HepG2 (cell line): ENCODE data around the gene EMC9. TPM values are rescaled to one million over a fixed set of nuclear protein-coding genes. Genes with fewer than 3 reads are reported as not detected.

ENCODE experiments used
- ATAC-seq: fragments of 200-7000 bp; cut with Tn5 transposase; 3 replicates; pipeline ENCODE4 v1.9.1; 2020; ENCODE audit warnings: mild to moderate bottlenecking, moderate library complexity
- Bru-seq: library from RNA; stranded (reverse); fragments of 400-500 nt; gene quantifications from one replicate; lab custom pipeline; 2021; lab: Mats Ljungman, UMichigan
- BruChase-seq, 2 experiments: library from RNA; stranded (reverse); fragments of 400-500 nt; gene quantifications; one replicate each; lab custom pipeline; 2021; lab: Mats Ljungman, UMichigan
- BruUV-seq: library from RNA; stranded (reverse); fragments of 400-500 nt; replicated peaks from 2 replicates; lab custom pipeline; 2021; lab: Mats Ljungman, UMichigan
- CTCF ChIA-PET: fragments of 300-600 bp; formaldehyde crosslinking; extraction: SDS; loops from one replicate; lab custom pipeline; 2021; ENCODE audit warnings: low total read pairs, inconsistent platforms, low intra/inter-chr PET ratio; lab: Yijun Ruan, JAX
- POLR2A ChIA-PET: fragments of 350-600 bp; sonication (Branson Sonifier 250); formaldehyde crosslinking; loops from one replicate; lab custom pipeline; 2020; ENCODE audit warnings: antibody characterized with exemption, inconsistent platforms; lab: Yijun Ruan, JAX
- DNase-seq: peaks from one replicate; pipeline ENCODE4 v3.0.0-alpha.2; 2015; ENCODE audit warnings: low spot score
- FAIRE-seq: peaks from 3 replicates; lab custom pipeline; 2011; peaks lifted over from hg19 to GRCh38; lab: Jason Lieb, UNC
- H2AFZ ChIP-seq: one replicate; pipeline ENCODE4 v1.6.1; 2011; ENCODE audit warnings: low read length, inconsistent platforms
- H3K27ac ChIP-seq: fragments of 300-600 bp; 3 replicates; pipeline ENCODE4 v1.8.0; 2011; ENCODE audit warnings: mixed run types, mild to moderate bottlenecking, mixed read lengths, low read length, inconsistent platforms; ENCODE audit not compliant: insufficient read depth; ENCODE audit errors: extremely low read length
- H3K27me3 ChIP-seq, 2 experiments: fragments of 200-600 bp in 1 of 2; 2 replicates in 1 of 2; 3 replicates in 1 of 2; pipeline versions ENCODE4 v1.6.0 to v1.8.0; 2011; ENCODE audit warnings: low read length in 2 of 2, mild to moderate bottlenecking in 2 of 2, moderate library complexity in 2 of 2, inconsistent platforms in 1 of 2; ENCODE audit not compliant: insufficient read depth in 2 of 2, control insufficient read depth in 1 of 2
- H3K36me3 ChIP-seq, 2 experiments: fragments of 200-600 bp in 1 of 2; replicated peaks in 1 of 2; 2 replicates in 1 of 2; 3 replicates in 1 of 2; pipeline versions ENCODE4 v1.5.1 to v1.8.0; 2011; ENCODE audit warnings: low read length in 2 of 2, inconsistent platforms in 1 of 2; ENCODE audit not compliant: insufficient read depth in 2 of 2, control insufficient read depth in 1 of 2
- H3K4me1 ChIP-seq: 2 replicates; pipeline ENCODE4 v1.5.1; 2012; ENCODE audit warnings: low read length, inconsistent platforms; ENCODE audit not compliant: insufficient read depth
- H3K4me2 ChIP-seq: 2 replicates; pipeline ENCODE4 v1.6.0; 2011; ENCODE audit warnings: low read depth, low read length, inconsistent platforms
- H3K4me3 ChIP-seq, 3 experiments: fragments of 200-600 bp in 1 of 3; sonication (generic), shearing (Covaris generic) in 1 of 3; replicated peaks in 1 of 3; 2 replicates each; pipeline ENCODE4 v1.5.1; 2011 to 2016; ENCODE audit warnings: low read length in 3 of 3, inconsistent platforms in 2 of 3, low read depth in 2 of 3, mild to moderate bottlenecking in 2 of 3, control low read depth in 1 of 3, mixed read lengths in 1 of 3; ENCODE audit not compliant: insufficient read depth in 1 of 3
- H3K79me2 ChIP-seq: one replicate; pipeline ENCODE4 v1.6.1; 2011; ENCODE audit warnings: low read length, inconsistent platforms; ENCODE audit not compliant: insufficient read depth
- H3K9ac ChIP-seq: 2 replicates; pipeline ENCODE4 v1.6.0; 2011; ENCODE audit warnings: mild to moderate bottlenecking, low read depth, low read length, inconsistent platforms; ENCODE audit not compliant: insufficient read depth
- H3K9me3 ChIP-seq: 2 replicates; pipeline ENCODE4 v1.5.1; 2012; ENCODE audit warnings: mild to moderate bottlenecking, low read length
- H4K20me1 ChIP-seq: 2 replicates; pipeline ENCODE4 v1.6.0; 2011; ENCODE audit warnings: inconsistent platforms, mild to moderate bottlenecking, low read length, moderate library complexity; ENCODE audit not compliant: insufficient read depth
- AGO1 ChIP-seq: fragments of 200-400 bp; formaldehyde crosslinking; IDR thresholded peaks from 2 replicates; pipeline ENCODE4 v1.6.1; 2017; ENCODE audit warnings: mild to moderate bottlenecking, low read depth, low read length, moderate library complexity; ENCODE audit not compliant: poor library complexity, severe bottlenecking
- BCLAF1 ChIP-seq: fragments of 450-650 bp; IDR thresholded peaks from 2 replicates; pipeline ENCODE4 v1.6.1; 2017; ENCODE audit warnings: mild to moderate bottlenecking
- BHLHE40 ChIP-seq: IDR thresholded peaks from 2 replicates; pipeline ENCODE4 v1.6.1; 2011; ENCODE audit warnings: low read length, improper control_type of control experiment
- FOXJ3 ChIP-seq: sonication (generic); formaldehyde crosslinking; IDR thresholded peaks from 2 replicates; pipeline ENCODE4 v1.4.0; 2020; ENCODE audit warnings: missing genetic modification reagents, mild to moderate bottlenecking, borderline replicate concordance
- FOXM1 ChIP-seq: sonication (generic); formaldehyde crosslinking; IDR thresholded peaks from 2 replicates; pipeline ENCODE4 v1.5.0; 2020; ENCODE audit warnings: missing genetic modification reagents
- MTERF4 ChIP-seq: sonication (generic); formaldehyde crosslinking; IDR thresholded peaks from 2 replicates; pipeline ENCODE4 v1.8.0; 2023; ENCODE audit warnings: mild to moderate bottlenecking, missing genetic modification reagents
- POLR2AphosphoS2 ChIP-seq: IDR thresholded peaks from 2 replicates; pipeline ENCODE4 v1.6.1; 2011; ENCODE audit warnings: low read depth, low read length, improper control_type of control experiment
- PPARG ChIP-seq: conservative IDR thresholded peaks from 2 replicates; pipeline ENCODE4 v1.6.1; 2016; ENCODE audit warnings: missing biosample characterization, missing genetic modification reagents
- ZNF335 ChIP-seq: sonication (generic); formaldehyde crosslinking; IDR thresholded peaks from 2 replicates; pipeline ENCODE4 v1.4.0; 2020; ENCODE audit warnings: missing genetic modification reagents
- ZNF343 ChIP-seq: sonication (generic); formaldehyde crosslinking; IDR thresholded peaks from 2 replicates; pipeline ENCODE4 v1.4.0; 2020; ENCODE audit warnings: mild to moderate bottlenecking, missing genetic modification reagents
- ZNF564 ChIP-seq: sonication (generic); formaldehyde crosslinking; IDR thresholded peaks from 2 replicates; pipeline ENCODE4 v1.8.1; 2023; ENCODE audit warnings: mild to moderate bottlenecking, missing genetic modification reagents
- ZNF850 ChIP-seq: sonication (generic); formaldehyde crosslinking; conservative IDR thresholded peaks from 2 replicates; pipeline ENCODE4 v1.9.0; 2021; ENCODE audit warnings: mild to moderate bottlenecking, missing genetic modification reagents
- WGBS: methylation state at CpG from one replicate; pipeline ENCODE4 v1.1.6; 2017; ENCODE audit warnings: low lambda C conversion rate; 5-methylcytosine and 5-hydroxymethylcytosine counted together
- in situ Hi-C: cut with HindIII; loops from 2 replicates; pipeline ENCODE4 v1.10.0; 2017; ENCODE audit warnings: low pct_unique_long_range_greater_than_20kb; ENCODE audit not compliant: extremely low pct_ligation_motif_present
- intact Hi-C: fragments of 100-400 bp; cut with micrococcal nuclease; formaldehyde crosslinking; loops from one replicate; pipeline ENCODE4 v1.10.0; 2022; ENCODE audit not compliant: unreplicated experiment
- long read RNA-seq, 2 experiments: library from RNA in 1 of 2; library from polyadenylated mRNA in 1 of 2; stranded (forward) in 1 of 2; unstranded in 1 of 2; transcript quantifications; one replicate each; pipeline ENCODE4 v2.0.0, GENCODE V29; 2019 to 2022
- polyA minus RNA-seq, 3 experiments: library from RNA; depleted of rRNA, polyadenylated mRNA; stranded (reverse); fragments of >200 nt; gene quantifications; 2 replicates each; pipeline ENCODE4 v1.2.3, GENCODE V29; 2011; ENCODE audit warnings: low replicate concordance in 1 of 3
- polyA plus RNA-seq, 8 experiments: library from polyadenylated mRNA; depleted of rRNA in 3 of 8; stranded (reverse) in 7 of 8; unstranded in 1 of 8; fragments of >200 nt; fragmentation: Illumina TruSeq in 4 of 8; extraction: Trizol in 4 of 8; gene quantifications; 2 replicates each; pipeline versions ENCODE4 v1.2.1 to v1.2.3, GENCODE V29; 2011 to 2016; ENCODE audit warnings: low read depth in 4 of 8, missing spikeins in 1 of 8, mixed read lengths in 1 of 8; ENCODE audit not compliant: insufficient read depth in 1 of 8
- total RNA-seq, 5 experiments: library from RNA; depleted of rRNA; stranded (reverse); fragments of >200 nt; fragmentation: Illumina TruSeq; extraction: Trizol; gene quantifications; 2 replicates each; pipeline ENCODE4 v1.2.3, GENCODE V29; 2016; ENCODE audit warnings: low read depth in 1 of 5

Gene EMC9
- total RNA-seq (2016; rRNA removed; fragmentation: Illumina TruSeq; extraction: Trizol) (71.2 and 78.7 TPM in 2 replicates), polyA plus RNA-seq (2011; rRNA removed) (60.5 and 63.9 TPM in 2 replicates), polyA minus RNA-seq (2011; rRNA and poly(A)+ RNA removed; ENCODE audit: low replicate concordance) (16.0 and 62.4 TPM in 2 replicates), Bru-seq, nascent RNA (percentile 94 among the genes with signal in this experiment), BruChase-seq, experiment 1, labeled RNA remaining after a 6-hour chase (percentile 94 among the genes with signal in this experiment), BruChase-seq, experiment 2, labeled RNA remaining after a 2-hour chase (percentile 91 among the genes with signal in this experiment)
- total RNA-seq (2016; cell fraction: cytosol; rRNA removed; fragmentation: Illumina TruSeq; extraction: Trizol; ENCODE audit: low read depth): 68.4 and 89.8 TPM in 2 replicates
- 67.6 and 78.5 TPM in 2 replicates for total RNA-seq (2016; cell fraction: insoluble cytoplasmic fraction; rRNA removed; fragmentation: Illumina TruSeq; extraction: Trizol)
- total RNA-seq (2016; cell fraction: membrane; rRNA removed; fragmentation: Illumina TruSeq; extraction: Trizol): 77.6 and 98.8 TPM in 2 replicates
- 54.8 and 64.3 TPM in 2 replicates for total RNA-seq (2016; cell fraction: nucleus; rRNA removed; fragmentation: Illumina TruSeq; extraction: Trizol)
- 49.4 and 73.1 TPM in 2 replicates for polyA plus RNA-seq (2011; cell fraction: cytosol; rRNA removed)
- 212 and 227 TPM in 2 replicates for polyA plus RNA-seq (2011; cell fraction: nucleus; rRNA removed)
- 50.7 and 62.7 TPM in 2 replicates for polyA plus RNA-seq (2012)
- polyA plus RNA-seq (2016; cell fraction: cytosol; fragmentation: Illumina TruSeq; extraction: Trizol; ENCODE audit: low read depth): 103 and 134 TPM in 2 replicates
- polyA plus RNA-seq (2016; cell fraction: insoluble cytoplasmic fraction; fragmentation: Illumina TruSeq; extraction: Trizol; ENCODE audit: low read depth): 96.0 and 104 TPM in 2 replicates
- polyA plus RNA-seq (2016; cell fraction: membrane; fragmentation: Illumina TruSeq; extraction: Trizol; ENCODE audit: low read depth): 99.3 and 118 TPM in 2 replicates
- polyA plus RNA-seq (2016; cell fraction: nucleus; fragmentation: Illumina TruSeq; extraction: Trizol; ENCODE audit: insufficient read depth, low read depth): 175 and 183 TPM in 2 replicates
- 10.1 and 13.6 TPM in 2 replicates for polyA minus RNA-seq (2011; cell fraction: cytosol; rRNA and poly(A)+ RNA removed)
- polyA minus RNA-seq (2011; cell fraction: nucleus; rRNA and poly(A)+ RNA removed): 35.1 and 41.2 TPM in 2 replicates
- long read RNA-seq, experiment 1, transcript EMC9-202 (5 exons, 953 nt): minor isoform, 41 of 103 reads
- long read RNA-seq, experiment 1, transcript EMC9-201 (6 exons, 835 nt): major isoform, 47 of 103 reads
- long read RNA-seq, experiment 1, partial matches to known transcripts: 5 of 103 reads
- long read RNA-seq, experiment 1, other reads (novel, unspliced or antisense): 9 of 103 reads
- long read RNA-seq, experiment 2, transcript EMC9-201 (6 exons, 835 nt): minor isoform, 40 of 117 reads
- long read RNA-seq, experiment 2, transcript EMC9-202 (5 exons, 953 nt): major isoform, 49 of 117 reads
- long read RNA-seq, experiment 2, partial matches to known transcripts: 18 of 117 reads
- long read RNA-seq, experiment 2, other reads (novel, unspliced or antisense): 10 of 117 reads

GRCh38 chr14:24141097-24141880 lies at the start of gene EMC9:
Gene EMC9, minus strand, starts transcription at chr14:24141591. Its CDS starts 287 bp downstream, at chr14:24141304.
- peak; percentile 100 for DNase-seq
- H3K27me3 ChIP-seq: peaks cover 0 to 3% of the 10 kb centered on the region in 2 experiments; a peak in 1 of 5 replicates
- ChIA-PET POLR2A (interaction anchor here (0.6 to 22.7 kb wide), 47 partner anchors 9 to 1134 kb away, joined by 3 to 977 read pairs (median 5); partner anchors contain the start of genes ACIN1, C14orf119, CHMP4A and CIDEB), CTCF (interaction anchor here (1.0 kb wide), 1 partner anchor 33 kb away, joined by 3 read pairs; no protein-coding TSS in a partner anchor)
- H3K4me2 ChIP-seq: peak within 1 kb of the TSS; percentile 94
- H3K9ac ChIP-seq: peak within 1 kb of the TSS; percentile 93
- peak within 1 kb of the TSS; percentile 83 to 99 (median 95) for H3K4me3 ChIP-seq
- ATAC-seq: peak; percentile 88
- peak within 1 kb of the TSS; percentile 21 for H2AFZ ChIP-seq
- H4K20me1 ChIP-seq: peaks cover 11% of the 10 kb centered on the region
- peak within 1 kb of the TSS; percentile 86 for H3K27ac ChIP-seq
- peak; percentile 100 for FAIRE-seq
- peaks cover 25 to 48% of the 10 kb centered on the region in 2 experiments for H3K36me3 ChIP-seq
- peaks cover 77% of the 10 kb centered on the region for H3K4me1 ChIP-seq
- TSS peak; percentile 50 for BruUV-seq
- intact Hi-C loops: loop anchor here (1.0 to 2.0 kb wide), 5 partner anchors 20 to 158 kb away; partner anchors contain the start of genes CHMP4A, DHRS1, IRF9 and NOP9
- WGBS: 1% methylated on average over 62 of the region's 65 CpGs
- in situ Hi-C loops: loop anchor here (25.0 kb wide), 1 partner anchor 829 kb away; the partner anchor contains the start of genes BCL2L2, PABPN1 and PPP1R3E
- H3K79me2 ChIP-seq: peaks cover 60% of the 10 kb centered on the region
- no peaks in the 10 kb centered on the region for H3K9me3 ChIP-seq
- TF ChIP-seq BHLHE40: no peak; the same call in 1 of the 2 replicates
- no peak; the same call in 1 of the 2 replicates for TF ChIP-seq FOXM1 (CRISPR knock-in tag)
- TF ChIP-seq ZNF564 (CRISPR knock-in tag): no peak
- no peak for TF ChIP-seq ZNF850 (CRISPR knock-in tag)
- peak; percentile 87 for TF ChIP-seq ZNF343 (CRISPR knock-in tag)
- peak; percentile 92; the same call in 1 of the 2 replicates for TF ChIP-seq ZNF335
- TF ChIP-seq BCLAF1: no peak
- TF ChIP-seq AGO1: peak; percentile 96
- TF ChIP-seq PPARG: peak; percentile 43; the same call in 1 of the 2 replicates
- TF ChIP-seq FOXJ3 (CRISPR knock-in tag): no peak; the same call in none of the 2 replicates
- no peak for TF ChIP-seq MTERF4 (CRISPR knock-in tag)
- 0 out of 2 replicates have a peak, but pooled peaks have one; percentile 3 for TF ChIP-seq POLR2AphosphoS2
